Erythroblast (primary cell): ENCODE results near the gene ST3GAL6.

Source experiments
- GATA1 ChIP-seq: IDR thresholded peaks from 2 replicates; pipeline ENCODE4 v1.6.1; 2011; ENCODE audit warnings: low read depth, mild to moderate bottlenecking, control low read depth, low read length, moderate library complexity
- POLR2A ChIP-seq: IDR thresholded peaks from 2 replicates; pipeline ENCODE4 v1.6.1; 2011; ENCODE audit warnings: mild to moderate bottlenecking, low read length

GRCh38 chr3:98733812-98734281 lies 29.3 kb upstream of the ST3GAL6 start:
- TF ChIP-seq POLR2A (no peak), GATA1 (no peak)
